ENCODE data around the gene HIF1A.
"Not testable (repeated sequence)": the region's sequence is repeated elsewhere in the genome, so short reads cannot be mapped to it uniquely, and the experiment has no call there.

Gene HIF1A

DNA sequence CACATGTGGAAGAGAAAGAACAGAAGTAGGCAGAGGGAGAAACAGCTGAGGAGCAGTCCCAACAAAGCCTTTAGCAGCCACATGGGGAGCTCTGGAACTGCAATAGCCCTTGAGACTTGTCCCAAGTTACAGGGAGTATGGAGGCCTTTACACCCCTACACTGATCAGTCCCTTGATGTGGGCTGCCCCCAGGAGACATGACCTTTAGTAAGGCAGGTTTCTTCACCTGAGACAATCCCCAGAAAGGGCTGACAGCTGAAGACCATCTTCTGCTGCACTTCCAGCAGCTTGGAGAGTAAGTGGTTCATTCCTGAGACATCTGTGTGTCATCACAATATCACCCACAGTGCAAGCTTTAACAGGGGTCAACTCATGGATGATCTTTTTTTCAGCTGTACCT lies 58.3 kb downstream of the HIF1A start:
- H3K4me1 ChIP-seq (ENCODE audit: control insufficient read depth, insufficient read depth, low read length), result peaks cover 6% of the 10 kb centered on the region
- no peak overlapping the region for H3K4me3 ChIP-seq (ENCODE audit: low read depth, low read length)
- no peaks in the 10 kb centered on the region for H3K36me3 ChIP-seq (ENCODE audit: control insufficient read depth, insufficient read depth, low read length)
- no peak overlapping the region for H3K9ac ChIP-seq (ENCODE audit: low read depth, low read length)
- no peaks in the 10 kb centered on the region for H3K9me3 ChIP-seq (ENCODE audit: control insufficient read depth, insufficient read depth, low read length)
- H3K27me3 ChIP-seq (ENCODE audit: control insufficient read depth, insufficient read depth, low read length), result no peaks in the 10 kb centered on the region

DNA sequence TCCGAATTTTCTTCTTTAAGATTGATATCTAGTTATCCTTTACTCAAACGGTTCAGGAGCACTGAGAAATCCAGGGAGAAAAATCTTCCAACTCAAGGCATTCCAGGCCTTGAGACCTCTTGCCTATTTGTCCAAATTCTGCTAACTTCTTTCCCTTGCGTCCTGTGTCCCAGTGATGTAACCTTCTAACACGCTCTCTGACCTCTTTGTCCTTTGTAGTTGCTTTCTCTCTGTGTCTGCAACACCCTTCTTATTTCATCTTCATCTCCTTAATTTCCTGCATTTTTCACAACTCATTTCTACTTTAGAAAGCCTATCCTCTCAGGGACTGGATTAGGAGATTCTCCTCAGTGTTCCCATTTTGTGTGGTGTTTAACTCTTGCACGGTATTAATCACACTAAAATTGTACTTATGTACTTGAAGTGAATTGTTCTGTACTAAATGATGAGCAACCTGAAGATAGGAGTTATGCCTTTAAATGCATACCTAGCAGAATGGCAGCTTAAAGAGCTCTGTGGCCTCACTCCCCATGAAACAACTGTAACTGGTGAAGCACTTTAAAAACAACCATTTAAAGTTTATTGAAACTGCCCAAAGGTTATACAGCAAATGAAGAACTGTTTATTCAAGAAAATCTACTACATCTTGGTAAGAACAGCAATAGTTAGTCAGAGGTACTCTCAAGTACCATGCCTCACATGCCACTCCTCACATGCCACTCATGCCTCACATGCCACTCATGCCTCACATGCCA lies 59.5 kb downstream of the HIF1A start:
- Histone ChIP-seq H3K4me1 (ENCODE audit: control insufficient read depth, insufficient read depth, low read length) (peaks cover 4% of the 10 kb centered on the region), H3K9ac (ENCODE audit: low read depth, low read length) (no peak overlapping the region)

DNA sequence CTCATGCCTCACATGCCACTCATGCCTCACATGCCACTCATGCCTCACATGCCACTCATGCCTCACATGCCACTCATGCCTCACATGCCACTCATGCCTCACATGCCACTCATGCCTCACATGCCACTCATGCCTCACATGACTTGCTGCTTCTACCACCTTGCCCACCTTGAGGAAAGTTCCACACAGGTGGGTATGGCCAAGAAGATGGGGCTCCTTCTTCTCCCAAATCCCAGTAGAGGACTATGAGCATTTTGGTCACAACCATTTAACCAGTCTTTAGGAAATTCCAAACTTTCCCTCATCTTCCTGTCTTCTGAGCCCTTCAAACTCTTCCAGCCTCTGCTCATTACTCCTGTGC lies 60.0 kb downstream of the HIF1A start:
- not testable (repeated sequence) for H3K4me1 ChIP-seq (ENCODE audit: control insufficient read depth, insufficient read depth, low read length); H3K9ac ChIP-seq (ENCODE audit: low read depth, low read length); H3K9me3 ChIP-seq (ENCODE audit: control insufficient read depth, insufficient read depth, low read length); H3K36me3 ChIP-seq (ENCODE audit: control insufficient read depth, insufficient read depth, low read length); H3K27me3 ChIP-seq (ENCODE audit: control insufficient read depth, insufficient read depth, low read length); H3K4me3 ChIP-seq (ENCODE audit: low read depth, low read length)

More for the DNA sequence above, 59.5 kb downstream of the HIF1A start:
- Histone ChIP-seq H3K27me3 (ENCODE audit: control insufficient read depth, insufficient read depth, low read length) (no peaks in the 10 kb centered on the region), H3K9me3 (ENCODE audit: control insufficient read depth, insufficient read depth, low read length) (no peaks in the 10 kb centered on the region), H3K36me3 (ENCODE audit: control insufficient read depth, insufficient read depth, low read length) (no peaks in the 10 kb centered on the region), H3K4me3 (ENCODE audit: low read depth, low read length) (no peak overlapping the region)

DNA sequence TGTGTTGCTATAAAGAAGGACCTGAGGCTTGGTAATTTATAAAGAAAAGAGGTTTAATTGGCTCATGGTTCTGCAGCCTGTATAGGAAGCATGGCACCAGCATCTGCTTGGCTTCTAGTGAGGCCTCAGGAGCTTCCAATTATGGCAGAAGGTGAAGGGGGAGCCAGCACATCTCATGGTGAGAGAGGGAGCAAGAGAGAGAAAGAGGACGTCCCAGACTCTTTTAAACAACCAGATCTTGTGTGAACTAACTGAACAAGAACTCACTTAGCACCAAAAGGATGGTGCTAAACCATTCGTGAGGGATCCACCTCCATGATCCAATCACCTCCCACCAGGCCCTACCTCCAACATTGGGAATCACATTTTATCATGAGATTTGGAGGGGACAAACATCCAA lies 60.8 kb downstream of the HIF1A start:
- no peaks in the 10 kb centered on the region for H3K27me3 ChIP-seq (ENCODE audit: control insufficient read depth, insufficient read depth, low read length)
- H3K4me3 ChIP-seq (ENCODE audit: low read depth, low read length), result no peak overlapping the region
- no peaks in the 10 kb centered on the region for H3K4me1 ChIP-seq (ENCODE audit: control insufficient read depth, insufficient read depth, low read length)
- H3K9me3 ChIP-seq (ENCODE audit: control insufficient read depth, insufficient read depth, low read length), result no peaks in the 10 kb centered on the region
- H3K36me3 ChIP-seq (ENCODE audit: control insufficient read depth, insufficient read depth, low read length), result no peaks in the 10 kb centered on the region
- no peak overlapping the region for H3K9ac ChIP-seq (ENCODE audit: low read depth, low read length)

DNA sequence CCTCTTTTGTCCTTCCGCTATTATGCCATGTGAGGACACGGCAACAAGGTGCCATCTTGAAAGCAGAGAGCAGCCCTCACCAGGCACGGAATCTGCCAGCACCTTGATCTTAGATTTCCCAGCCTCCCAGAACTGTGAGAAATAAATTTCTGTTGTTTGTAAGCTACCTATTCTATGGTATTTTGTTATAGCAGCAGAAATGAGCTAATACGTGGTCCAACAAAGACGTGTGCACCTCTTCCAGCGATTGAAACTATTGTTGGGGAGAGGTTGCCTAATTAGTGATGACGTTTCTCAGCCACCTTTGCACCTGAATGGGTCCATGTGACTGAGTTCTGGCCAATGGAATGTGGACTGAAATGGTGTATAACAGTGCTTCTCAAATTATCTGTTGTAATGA lies 64.6 kb downstream of the HIF1A start:
- H3K4me3 ChIP-seq (ENCODE audit: low read depth, low read length), result no peak overlapping the region
- no peaks in the 10 kb centered on the region for H3K9me3 ChIP-seq (ENCODE audit: control insufficient read depth, insufficient read depth, low read length)
- no peak overlapping the region for H3K9ac ChIP-seq (ENCODE audit: low read depth, low read length)
- H3K4me1 ChIP-seq (ENCODE audit: control insufficient read depth, insufficient read depth, low read length), result peaks cover 6% of the 10 kb centered on the region
- H3K27me3 ChIP-seq (ENCODE audit: control insufficient read depth, insufficient read depth, low read length), result no peaks in the 10 kb centered on the region
- no peaks in the 10 kb centered on the region for H3K36me3 ChIP-seq (ENCODE audit: control insufficient read depth, insufficient read depth, low read length)

DNA sequence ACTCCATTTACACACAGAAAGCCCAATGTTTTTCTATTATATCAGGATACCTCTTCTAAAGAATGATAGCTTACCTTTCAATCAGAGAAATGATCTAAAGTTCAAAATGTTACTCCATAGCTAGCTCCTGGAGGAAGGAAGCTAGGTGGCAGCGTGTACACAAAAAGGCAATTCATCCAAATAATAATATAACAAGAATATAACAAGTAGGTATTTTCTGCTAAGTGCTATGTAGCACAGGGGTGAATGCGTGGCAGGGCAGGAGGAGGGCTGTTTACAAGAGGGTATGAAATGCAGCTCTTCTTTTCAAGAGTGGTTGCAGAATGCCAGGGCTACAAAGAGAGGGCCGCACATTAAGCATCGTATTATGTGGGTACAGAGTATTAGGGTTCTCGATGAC lies 66.2 kb downstream of the HIF1A start:
- H3K9me3 ChIP-seq (ENCODE audit: control insufficient read depth, insufficient read depth, low read length), result no peaks in the 10 kb centered on the region
- H3K36me3 ChIP-seq (ENCODE audit: control insufficient read depth, insufficient read depth, low read length), result no peaks in the 10 kb centered on the region
- no peaks in the 10 kb centered on the region for H3K27me3 ChIP-seq (ENCODE audit: control insufficient read depth, insufficient read depth, low read length)
- H3K9ac ChIP-seq (ENCODE audit: low read depth, low read length), result peak overlapping the region; percentile 82
- peak overlapping the region; percentile 99 for H3K4me3 ChIP-seq (ENCODE audit: low read depth, low read length)
- peaks cover 16% of the 10 kb centered on the region for H3K4me1 ChIP-seq (ENCODE audit: control insufficient read depth, insufficient read depth, low read length)

DNA sequence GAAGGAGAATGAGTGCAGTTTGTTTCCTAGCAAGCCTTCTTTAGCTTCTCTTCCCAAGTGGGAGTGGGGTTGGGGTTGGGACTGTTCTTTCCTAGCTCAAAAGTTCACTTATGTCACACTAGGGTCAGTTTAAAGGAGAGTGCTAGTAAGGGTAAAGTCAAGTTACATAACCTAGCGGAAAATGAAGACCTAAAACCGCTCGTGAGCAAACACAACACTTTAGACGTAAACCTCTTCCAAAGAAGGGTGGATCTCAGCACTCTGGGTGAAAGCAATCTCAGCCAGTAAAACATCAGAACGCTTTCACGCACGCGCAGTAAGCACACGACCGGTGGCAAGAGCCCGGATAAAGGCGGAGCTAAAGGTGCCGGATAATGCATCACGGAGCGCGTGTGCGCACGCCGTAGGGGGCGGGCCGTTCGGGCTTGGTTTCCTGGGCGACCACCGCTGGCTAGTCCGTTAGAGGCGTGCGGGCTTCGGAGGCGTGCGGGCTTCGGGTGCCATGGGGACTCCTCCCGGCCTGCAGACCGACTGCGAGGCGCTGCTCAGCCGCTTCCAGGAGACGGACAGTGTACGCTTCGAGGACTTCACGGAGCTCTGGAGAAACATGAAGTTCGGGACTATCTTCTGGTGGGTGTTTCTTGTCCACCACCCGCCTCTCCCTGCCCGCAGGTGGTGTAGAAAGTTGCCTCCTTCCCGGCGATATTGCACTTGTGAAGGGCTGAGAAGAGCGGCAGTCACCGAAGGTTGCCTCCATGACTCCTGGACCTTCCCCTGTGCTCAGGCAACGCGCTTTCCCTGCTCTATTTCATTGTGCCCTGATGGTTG lies 66.9 kb downstream of the HIF1A start, which contains the start of gene SNAPC1:
TSS of gene SNAPC1 (plus strand) at position 462 of the 828 bp plus-strand sequence. CDS start at position 503, 41 bp downstream.
- Histone ChIP-seq H3K36me3 (ENCODE audit: control insufficient read depth, insufficient read depth, low read length) (no peaks in the 10 kb centered on the region), H3K9ac (ENCODE audit: low read depth, low read length) (peak within 1 kb of the TSS; percentile 82), H3K9me3 (ENCODE audit: control insufficient read depth, insufficient read depth, low read length) (no peaks in the 10 kb centered on the region), H3K4me3 (ENCODE audit: low read depth, low read length) (peak within 1 kb of the TSS; percentile 99), H3K4me1 (ENCODE audit: control insufficient read depth, insufficient read depth, low read length) (peaks cover 16% of the 10 kb centered on the region), H3K27me3 (ENCODE audit: control insufficient read depth, insufficient read depth, low read length) (no peaks in the 10 kb centered on the region)

DNA sequence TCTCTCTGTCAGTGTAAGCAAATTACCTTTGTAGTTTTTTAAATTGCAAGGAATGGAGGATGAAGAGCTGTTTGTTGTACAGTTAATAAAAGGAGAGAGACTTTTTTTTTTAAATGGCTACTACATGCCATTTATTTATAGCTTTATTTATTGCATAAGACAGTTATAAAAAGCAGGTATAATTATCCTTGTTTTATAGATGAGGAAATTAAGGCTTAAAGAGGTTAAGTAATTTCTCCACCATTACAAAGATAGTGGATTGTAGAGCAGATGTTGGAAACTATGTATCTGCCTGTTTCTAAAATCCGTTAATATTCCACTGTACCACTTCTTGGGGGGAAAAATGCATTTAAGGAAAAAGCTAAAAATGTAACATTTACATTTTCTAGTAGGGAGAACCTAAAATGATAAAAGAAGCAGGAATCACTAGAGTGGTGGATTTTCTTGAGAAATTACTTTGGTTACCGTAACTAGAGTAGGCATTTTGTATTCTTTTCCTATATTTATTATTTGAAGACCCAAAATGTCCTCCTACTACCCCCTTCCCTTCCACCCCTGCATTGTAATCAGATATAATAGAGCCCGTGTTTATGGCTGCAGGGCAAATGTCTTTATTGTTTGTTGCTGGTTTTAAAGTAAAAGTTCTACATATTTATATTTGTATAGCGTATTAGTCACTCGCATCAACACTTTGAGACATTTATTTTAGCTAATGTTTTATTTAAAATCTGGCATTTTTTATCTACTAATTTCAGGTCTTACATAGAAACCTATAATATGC lies 69.2 kb downstream of the HIF1A start:
- Histone ChIP-seq H3K4me3 (ENCODE audit: low read depth, low read length) (peak overlapping the region; percentile 38), H3K4me1 (ENCODE audit: control insufficient read depth, insufficient read depth, low read length) (peaks cover 16% of the 10 kb centered on the region), H3K9me3 (ENCODE audit: control insufficient read depth, insufficient read depth, low read length) (no peaks in the 10 kb centered on the region), H3K9ac (ENCODE audit: low read depth, low read length) (no peak overlapping the region), H3K36me3 (ENCODE audit: control insufficient read depth, insufficient read depth, low read length) (no peaks in the 10 kb centered on the region), H3K27me3 (ENCODE audit: control insufficient read depth, insufficient read depth, low read length) (no peaks in the 10 kb centered on the region)

DNA sequence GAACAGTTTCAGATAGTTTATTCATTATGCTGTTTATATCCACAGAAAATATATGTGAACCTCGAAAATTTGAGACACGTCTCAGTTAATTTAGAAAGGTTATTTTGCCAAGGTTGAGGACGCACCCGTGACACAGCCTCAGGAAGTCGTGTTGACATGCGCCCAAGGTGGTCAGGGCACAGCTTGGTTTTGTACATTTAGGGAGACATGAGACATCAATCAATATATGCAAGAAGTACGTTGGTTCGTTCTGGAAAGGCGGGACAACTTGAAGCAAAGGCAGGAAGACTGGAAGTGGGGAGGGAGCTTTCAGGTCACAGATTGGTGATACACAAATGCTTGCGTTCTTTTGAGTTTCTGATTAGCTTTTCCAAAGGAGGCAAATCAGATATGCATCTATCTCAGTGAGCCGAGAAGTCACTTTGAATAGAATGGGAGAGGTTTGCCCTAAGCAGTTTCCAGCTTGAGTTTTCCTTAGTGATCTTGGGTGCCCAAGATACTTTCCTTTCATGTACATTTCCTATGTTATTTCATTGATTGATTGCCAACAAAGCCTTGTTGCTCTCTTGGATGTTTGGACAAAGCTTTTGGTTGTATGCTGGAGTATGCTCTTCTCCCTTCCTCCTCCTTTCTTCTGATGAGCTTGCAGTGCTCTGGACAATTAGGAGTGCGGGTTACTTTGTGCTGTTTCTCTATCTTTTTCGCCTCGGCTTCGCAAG lies 70.1 kb downstream of the HIF1A start:
- peak overlapping the region; percentile 38 for H3K4me3 ChIP-seq (ENCODE audit: low read depth, low read length)
- no peak overlapping the region for H3K9ac ChIP-seq (ENCODE audit: low read depth, low read length)
- no peaks in the 10 kb centered on the region for H3K9me3 ChIP-seq (ENCODE audit: control insufficient read depth, insufficient read depth, low read length)
- H3K36me3 ChIP-seq (ENCODE audit: control insufficient read depth, insufficient read depth, low read length), result peaks cover under 1% of the 10 kb centered on the region
- no peaks in the 10 kb centered on the region for H3K27me3 ChIP-seq (ENCODE audit: control insufficient read depth, insufficient read depth, low read length)
- H3K4me1 ChIP-seq (ENCODE audit: control insufficient read depth, insufficient read depth, low read length), result peaks cover 16% of the 10 kb centered on the region

DNA sequence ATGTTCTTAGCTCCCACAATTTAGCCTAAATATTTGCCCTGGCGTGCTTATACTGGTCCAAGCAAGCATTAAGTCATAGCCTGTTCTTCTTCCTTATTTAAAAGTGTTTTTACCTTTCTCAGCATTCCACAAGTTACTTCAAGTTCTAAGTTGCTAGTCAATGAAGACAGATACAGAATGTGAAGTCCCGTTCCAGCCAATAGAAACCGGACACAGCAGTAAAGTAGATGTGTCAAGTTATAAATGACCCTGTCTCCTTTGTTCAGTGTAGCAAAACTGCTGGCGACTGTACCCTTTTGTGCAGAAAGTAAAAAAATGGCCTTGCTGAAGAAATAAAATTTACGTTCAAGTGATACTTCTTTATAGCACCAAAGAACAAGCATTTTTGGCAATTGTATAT lies 70.8 kb downstream of the HIF1A start:
- peaks cover 16% of the 10 kb centered on the region for H3K4me1 ChIP-seq (ENCODE audit: control insufficient read depth, insufficient read depth, low read length)
- no peak overlapping the region for H3K9ac ChIP-seq (ENCODE audit: low read depth, low read length)
- no peak overlapping the region for H3K4me3 ChIP-seq (ENCODE audit: low read depth, low read length)
- no peaks in the 10 kb centered on the region for H3K9me3 ChIP-seq (ENCODE audit: control insufficient read depth, insufficient read depth, low read length)
- H3K36me3 ChIP-seq (ENCODE audit: control insufficient read depth, insufficient read depth, low read length), result peaks cover 4% of the 10 kb centered on the region
- H3K27me3 ChIP-seq (ENCODE audit: control insufficient read depth, insufficient read depth, low read length), result no peaks in the 10 kb centered on the region

DNA sequence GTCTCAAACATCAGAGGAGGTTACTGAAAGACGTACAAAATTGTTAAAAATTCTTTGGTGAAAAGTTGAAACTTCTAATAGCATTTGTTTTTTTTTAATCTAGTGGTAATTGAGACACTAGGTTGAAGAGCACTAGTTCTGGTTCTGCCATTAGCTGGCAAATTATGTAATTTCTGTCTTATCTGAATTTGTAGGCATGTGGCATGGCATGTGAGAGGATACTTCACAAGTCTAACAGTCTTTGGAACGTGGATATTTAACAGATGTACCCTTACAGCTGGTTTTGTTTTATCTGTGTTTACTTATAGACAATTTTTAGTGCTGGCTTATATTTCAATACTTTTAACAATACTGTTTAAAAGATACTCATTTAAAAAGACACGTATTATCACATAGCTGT lies 72.9 kb downstream of the HIF1A start:
- no peak overlapping the region for H3K9ac ChIP-seq (ENCODE audit: low read depth, low read length)
- H3K4me3 ChIP-seq (ENCODE audit: low read depth, low read length), result no peak overlapping the region
- no peaks in the 10 kb centered on the region for H3K27me3 ChIP-seq (ENCODE audit: control insufficient read depth, insufficient read depth, low read length)
- no peaks in the 10 kb centered on the region for H3K9me3 ChIP-seq (ENCODE audit: control insufficient read depth, insufficient read depth, low read length)
- H3K36me3 ChIP-seq (ENCODE audit: control insufficient read depth, insufficient read depth, low read length), result peaks cover 10% of the 10 kb centered on the region
- peaks cover 16% of the 10 kb centered on the region for H3K4me1 ChIP-seq (ENCODE audit: control insufficient read depth, insufficient read depth, low read length)

All from iPS-15b (cell line).